HepG2 (cell line): ENCODE measurements around the gene SYNJ2. TPM values are rescaled to one million over a fixed set of nuclear protein-coding genes. Genes with fewer than 3 reads are reported as not detected.

Experiments
- ATAD3A ChIP-seq: sonication (generic); formaldehyde crosslinking; IDR thresholded peaks from 2 replicates; pipeline ENCODE4 v1.4.0; 2020; ENCODE audit warnings: missing genetic modification reagents
- CBX5 ChIP-seq: sonication (generic); formaldehyde crosslinking; IDR thresholded peaks from 2 replicates; pipeline ENCODE4 v1.4.0; 2020; ENCODE audit warnings: missing genetic modification reagents, borderline replicate concordance
- CENPBD1 ChIP-seq: sonication (generic); formaldehyde crosslinking; IDR thresholded peaks from 2 replicates; pipeline ENCODE4 v1.8.0; 2022; ENCODE audit warnings: missing genetic modification reagents, low read depth, mild to moderate bottlenecking, borderline replicate concordance
- MEIS1 ChIP-seq: sonication (generic); formaldehyde crosslinking; IDR thresholded peaks from 2 replicates; pipeline ENCODE4 v1.9.0; 2021; ENCODE audit warnings: mild to moderate bottlenecking, missing genetic modification reagents, moderate library complexity, borderline replicate concordance
- NRL ChIP-seq: sonication (generic); formaldehyde crosslinking; IDR thresholded peaks from 2 replicates; pipeline ENCODE4 v1.5.0; 2020; ENCODE audit warnings: missing genetic modification reagents, mild to moderate bottlenecking, moderate library complexity, borderline replicate concordance
- PCBP2 ChIP-seq: fragments of 200-400 bp; formaldehyde crosslinking; optimal IDR thresholded peaks from 2 replicates; pipeline ENCODE3; 2018; ENCODE audit warnings: low read length, low read depth; ENCODE audit not compliant: poor library complexity, severe bottlenecking
- SMC3 ChIP-seq: IDR thresholded peaks from 2 replicates; pipeline ENCODE4 v1.6.1; 2011; ENCODE audit warnings: low read length, improper control_type of control experiment
- YEATS2 ChIP-seq: sonication (generic); formaldehyde crosslinking; IDR thresholded peaks from 2 replicates; pipeline ENCODE4 v1.4.0; 2020; ENCODE audit warnings: missing genetic modification reagents, borderline replicate concordance
- ZMYM4 ChIP-seq: sonication (generic); formaldehyde crosslinking; IDR thresholded peaks from 2 replicates; pipeline ENCODE4 v1.8.1; 2023; ENCODE audit warnings: mild to moderate bottlenecking, missing genetic modification reagents
- ZNF224 ChIP-seq: sonication (generic); formaldehyde crosslinking; IDR thresholded peaks from 2 replicates; pipeline ENCODE4 v1.5.0; 2020; ENCODE audit warnings: mild to moderate bottlenecking, missing genetic modification reagents
- ZNF3 ChIP-seq: IDR thresholded peaks from 2 replicates; pipeline ENCODE4 v1.7.0; 2017; ENCODE audit warnings: inconsistent platforms
- ZNF33A ChIP-seq: sonication (generic); formaldehyde crosslinking; IDR thresholded peaks from 2 replicates; pipeline ENCODE4 v1.5.1; 2020; ENCODE audit warnings: missing genetic modification reagents, mild to moderate bottlenecking, moderate library complexity, borderline replicate concordance
- ZNF33B ChIP-seq: sonication (generic); formaldehyde crosslinking; IDR thresholded peaks from 2 replicates; pipeline ENCODE4 v1.5.1; 2020; ENCODE audit warnings: mild to moderate bottlenecking, missing genetic modification reagents
- ZNF546 ChIP-seq: sonication (generic); formaldehyde crosslinking; conservative IDR thresholded peaks from 2 replicates; pipeline ENCODE4 v1.8.1; 2023; ENCODE audit warnings: mild to moderate bottlenecking, missing genetic modification reagents
- ZNF556 ChIP-seq: sonication (generic); formaldehyde crosslinking; IDR thresholded peaks from 2 replicates; pipeline ENCODE4 v1.4.0; 2020; ENCODE audit warnings: mild to moderate bottlenecking, missing genetic modification reagents, borderline replicate concordance
- ZNF607 ChIP-seq: sonication (generic); formaldehyde crosslinking; IDR thresholded peaks from 2 replicates; pipeline ENCODE4 v1.5.1; 2020; ENCODE audit warnings: missing genetic modification reagents, mild to moderate bottlenecking, borderline replicate concordance
- ZNF83 ChIP-seq: sonication (generic); formaldehyde crosslinking; IDR thresholded peaks from 2 replicates; pipeline ENCODE4 v1.4.0; 2020; ENCODE audit warnings: missing genetic modification reagents, mild to moderate bottlenecking, borderline replicate concordance
- polyA plus RNA-seq, 8 experiments: library from polyadenylated mRNA; depleted of rRNA in 3 of 8; stranded (reverse) in 7 of 8; unstranded in 1 of 8; fragments of >200 nt; fragmentation: Illumina TruSeq in 4 of 8; extraction: Trizol in 4 of 8; gene quantifications; 2 replicates each; pipeline versions ENCODE4 v1.2.1 to v1.2.3, GENCODE V29; 2011 to 2016; ENCODE audit warnings: low read depth in 4 of 8, missing spikeins in 1 of 8, mixed read lengths in 1 of 8; ENCODE audit not compliant: insufficient read depth in 1 of 8
- total RNA-seq, 5 experiments: library from RNA; depleted of rRNA; stranded (reverse); fragments of >200 nt; fragmentation: Illumina TruSeq; extraction: Trizol; gene quantifications; 2 replicates each; pipeline ENCODE4 v1.2.3, GENCODE V29; 2016; ENCODE audit warnings: low read depth in 1 of 5
- TF ChIP-seq, protein P1 (sequence below): sonication (generic); formaldehyde crosslinking; conservative IDR thresholded peaks from 2 replicates; pipeline ENCODE4 v1.4.0; 2020; ENCODE audit warnings: mild to moderate bottlenecking, missing genetic modification reagents, moderate library complexity
- TF ChIP-seq, protein P2 (sequence below): sonication (generic); formaldehyde crosslinking; IDR thresholded peaks from 2 replicates; pipeline ENCODE4 v1.5.1; 2020; ENCODE audit warnings: mild to moderate bottlenecking, missing genetic modification reagents
- TF ChIP-seq, protein P3 (sequence below): sonication (generic); formaldehyde crosslinking; IDR thresholded peaks from 2 replicates; pipeline ENCODE4 v1.4.0; 2020; ENCODE audit warnings: mild to moderate bottlenecking, missing genetic modification reagents
- TF ChIP-seq, protein P4 (sequence below): sonication (generic); formaldehyde crosslinking; conservative IDR thresholded peaks from 2 replicates; pipeline ENCODE4 v1.4.0; 2020; ENCODE audit warnings: missing genetic modification reagents

Gene SYNJ2
- total and polyA plus RNA-seq, 2 of the 13 experiments (the other 11 are each of a cell fraction or from before 2014, with no cell fraction given) = 39.1 to 57.6 TPM

DNA sequence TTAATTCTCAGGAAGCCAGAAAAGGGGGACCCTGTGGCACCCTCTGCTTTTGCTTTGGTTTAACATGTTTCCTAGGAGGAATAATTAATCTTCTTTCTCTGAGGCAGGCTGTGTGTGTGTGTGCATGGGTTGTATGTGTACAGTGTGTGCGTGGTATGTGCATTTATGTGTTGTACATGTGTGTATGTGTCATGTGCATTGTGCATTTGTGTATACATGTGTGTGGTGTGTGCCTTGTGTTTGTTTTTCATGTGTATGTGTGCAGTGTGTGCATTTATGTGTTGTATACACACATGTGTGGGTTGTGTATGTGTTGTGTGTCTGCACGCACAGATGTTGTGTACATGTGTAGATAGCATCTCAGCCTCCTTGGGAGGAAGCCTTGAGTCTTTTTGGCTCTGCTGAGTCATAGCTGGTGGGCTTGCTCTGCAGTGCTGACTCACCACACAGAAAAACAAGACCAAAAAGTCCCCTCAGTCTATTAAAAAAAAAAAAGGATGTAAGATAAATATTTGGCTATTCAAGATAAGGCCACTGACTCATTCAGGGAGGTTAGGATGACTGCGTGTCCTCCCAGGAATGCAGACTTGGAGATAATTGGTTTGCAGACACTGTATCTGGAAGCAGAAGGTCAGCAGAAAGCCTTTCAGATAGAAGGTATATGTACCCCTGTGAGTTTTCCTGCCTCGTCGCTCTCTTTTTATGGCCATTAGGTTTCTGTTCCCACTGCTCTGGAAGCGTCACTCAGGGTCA, 58.6 kb downstream of the SYNJ2 start (continued):
- TF ChIP-seq, protein P1, sequence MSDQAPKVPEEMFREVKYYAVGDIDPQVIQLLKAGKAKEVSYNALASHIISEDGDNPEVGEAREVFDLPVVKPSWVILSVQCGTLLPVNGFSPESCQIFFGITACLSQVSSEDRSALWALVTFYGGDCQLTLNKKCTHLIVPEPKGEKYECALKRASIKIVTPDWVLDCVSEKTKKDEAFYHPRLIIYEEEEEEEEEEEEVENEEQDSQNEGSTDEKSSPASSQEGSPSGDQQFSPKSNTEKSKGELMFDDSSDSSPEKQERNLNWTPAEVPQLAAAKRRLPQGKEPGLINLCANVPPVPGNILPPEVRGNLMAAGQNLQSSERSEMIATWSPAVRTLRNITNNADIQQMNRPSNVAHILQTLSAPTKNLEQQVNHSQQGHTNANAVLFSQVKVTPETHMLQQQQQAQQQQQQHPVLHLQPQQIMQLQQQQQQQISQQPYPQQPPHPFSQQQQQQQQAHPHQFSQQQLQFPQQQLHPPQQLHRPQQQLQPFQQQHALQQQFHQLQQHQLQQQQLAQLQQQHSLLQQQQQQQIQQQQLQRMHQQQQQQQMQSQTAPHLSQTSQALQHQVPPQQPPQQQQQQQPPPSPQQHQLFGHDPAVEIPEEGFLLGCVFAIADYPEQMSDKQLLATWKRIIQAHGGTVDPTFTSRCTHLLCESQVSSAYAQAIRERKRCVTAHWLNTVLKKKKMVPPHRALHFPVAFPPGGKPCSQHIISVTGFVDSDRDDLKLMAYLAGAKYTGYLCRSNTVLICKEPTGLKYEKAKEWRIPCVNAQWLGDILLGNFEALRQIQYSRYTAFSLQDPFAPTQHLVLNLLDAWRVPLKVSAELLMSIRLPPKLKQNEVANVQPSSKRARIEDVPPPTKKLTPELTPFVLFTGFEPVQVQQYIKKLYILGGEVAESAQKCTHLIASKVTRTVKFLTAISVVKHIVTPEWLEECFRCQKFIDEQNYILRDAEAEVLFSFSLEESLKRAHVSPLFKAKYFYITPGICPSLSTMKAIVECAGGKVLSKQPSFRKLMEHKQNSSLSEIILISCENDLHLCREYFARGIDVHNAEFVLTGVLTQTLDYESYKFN (CRISPR knock-in tag) = peak; percentile 92
- no peak for TF ChIP-seq ATAD3A (CRISPR knock-in tag)
- TF ChIP-seq, protein P2, sequence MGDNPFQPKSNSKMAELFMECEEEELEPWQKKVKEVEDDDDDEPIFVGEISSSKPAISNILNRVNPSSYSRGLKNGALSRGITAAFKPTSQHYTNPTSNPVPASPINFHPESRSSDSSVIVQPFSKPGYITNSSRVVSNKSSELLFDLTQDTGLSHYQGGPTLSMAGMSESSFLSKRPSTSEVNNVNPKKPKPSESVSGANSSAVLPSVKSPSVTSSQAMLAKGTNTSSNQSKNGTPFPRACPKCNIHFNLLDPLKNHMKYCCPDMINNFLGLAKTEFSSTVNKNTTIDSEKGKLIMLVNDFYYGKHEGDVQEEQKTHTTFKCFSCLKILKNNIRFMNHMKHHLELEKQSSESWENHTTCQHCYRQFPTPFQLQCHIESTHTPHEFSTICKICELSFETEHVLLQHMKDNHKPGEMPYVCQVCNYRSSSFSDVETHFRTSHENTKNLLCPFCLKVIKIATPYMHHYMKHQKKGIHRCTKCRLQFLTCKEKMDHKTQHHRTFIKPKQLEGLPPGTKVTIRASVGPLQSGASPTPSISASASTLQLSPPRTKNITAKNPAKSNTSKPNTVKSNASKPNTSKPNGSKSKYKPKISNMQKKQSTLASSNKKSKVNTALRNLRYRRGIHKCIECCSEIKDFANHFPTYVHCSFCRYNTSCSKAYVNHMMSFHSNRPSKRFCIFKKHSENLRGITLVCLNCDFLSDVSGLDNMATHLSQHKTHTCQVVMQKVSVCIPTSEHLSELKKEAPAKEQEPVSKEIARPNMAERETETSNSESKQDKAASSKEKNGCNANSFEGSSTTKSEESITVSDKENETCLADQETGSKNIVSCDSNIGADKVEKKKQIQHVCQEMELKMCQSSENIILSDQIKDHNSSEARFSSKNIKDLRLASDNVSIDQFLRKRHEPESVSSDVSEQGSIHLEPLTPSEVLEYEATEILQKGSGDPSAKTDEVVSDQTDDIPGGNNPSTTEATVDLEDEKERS = peak; percentile 21; the same call in 1 of the 2 replicates
- TF ChIP-seq CENPBD1 = no peak
- TF ChIP-seq PCBP2 = no peak
- no peak for TF ChIP-seq MEIS1 (CRISPR knock-in tag)
- TF ChIP-seq CBX5 (CRISPR knock-in tag) = 0 out of 2 replicates have a peak, but pooled peaks have one; percentile 25
- TF ChIP-seq ZNF83 (CRISPR knock-in tag) = no peak
- no peak for TF ChIP-seq ZNF556
- TF ChIP-seq YEATS2 (CRISPR knock-in tag) = no peak
- TF ChIP-seq ZNF224 (CRISPR knock-in tag) = no peak
- no peak for TF ChIP-seq NRL
- TF ChIP-seq ZNF33B = no peak; the same call in 1 of the 2 replicates
- peak; percentile 28; the same call in 1 of the 2 replicates for TF ChIP-seq ZMYM4 (CRISPR knock-in tag)
- TF ChIP-seq ZNF607 (CRISPR knock-in tag) = no peak
- TF ChIP-seq ZNF33A (CRISPR knock-in tag) = no peak
- TF ChIP-seq ZNF546 (CRISPR knock-in tag) = no peak
- TF ChIP-seq, protein P3, sequence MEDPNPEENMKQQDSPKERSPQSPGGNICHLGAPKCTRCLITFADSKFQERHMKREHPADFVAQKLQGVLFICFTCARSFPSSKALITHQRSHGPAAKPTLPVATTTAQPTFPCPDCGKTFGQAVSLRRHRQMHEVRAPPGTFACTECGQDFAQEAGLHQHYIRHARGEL (CRISPR knock-in tag) = no peak
- TF ChIP-seq ZNF3 (CRISPR knock-in tag) = no peak
- no peak; the same call in 1 of the 2 replicates for TF ChIP-seq SMC3
- TF ChIP-seq, protein P4, sequence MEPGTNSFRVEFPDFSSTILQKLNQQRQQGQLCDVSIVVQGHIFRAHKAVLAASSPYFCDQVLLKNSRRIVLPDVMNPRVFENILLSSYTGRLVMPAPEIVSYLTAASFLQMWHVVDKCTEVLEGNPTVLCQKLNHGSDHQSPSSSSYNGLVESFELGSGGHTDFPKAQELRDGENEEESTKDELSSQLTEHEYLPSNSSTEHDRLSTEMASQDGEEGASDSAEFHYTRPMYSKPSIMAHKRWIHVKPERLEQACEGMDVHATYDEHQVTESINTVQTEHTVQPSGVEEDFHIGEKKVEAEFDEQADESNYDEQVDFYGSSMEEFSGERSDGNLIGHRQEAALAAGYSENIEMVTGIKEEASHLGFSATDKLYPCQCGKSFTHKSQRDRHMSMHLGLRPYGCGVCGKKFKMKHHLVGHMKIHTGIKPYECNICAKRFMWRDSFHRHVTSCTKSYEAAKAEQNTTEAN (CRISPR knock-in tag) = peak; percentile 69
